ENCODE results near the gene NUAK2.

The NUAK2 gene

GRCh38 chr1:205270764-205271163 is 50.8 kb downstream of the NUAK2 start:
- peak; percentile 3 for DNase-seq

GRCh38 chr1:205270271-205270670 is 51.3 kb downstream of the NUAK2 start:
- no peak for DNase-seq

GRCh38 chr1:205269711-205270110 is 51.8 kb downstream of the NUAK2 start:
- DNase-seq = no peak

GRCh38 chr1:205268846-205269680 is 52.5 kb downstream of the NUAK2 start:
- DNase-seq = no peak

GRCh38 chr1:205267306-205267902 is 54.1 kb downstream of the NUAK2 start:
- DNase-seq = no peak

GRCh38 chr1:205266611-205267305 is 54.8 kb downstream of the NUAK2 start:
- no peak for DNase-seq

GRCh38 chr1:205263580-205264190 is 57.9 kb downstream of the NUAK2 start:
- DNase-seq = no peak

- no peak for DNase-seq
Observed at GRCh38 chr1:205262731-205263171, 58.8 kb downstream of the NUAK2 start.

- no peak for DNase-seq
Observed at GRCh38 chr1:205261946-205262691, 59.4 kb downstream of the NUAK2 start.

GRCh38 chr1:205260948-205261732 is 60.4 kb downstream of the NUAK2 start:
- DNase-seq = no peak

GRCh38 chr1:205259998-205260397 is 61.5 kb downstream of the NUAK2 start:
- no peak for DNase-seq

- DNase-seq = no peak
Observed at GRCh38 chr1:205259324-205259832, 62.2 kb downstream of the NUAK2 start.

- no peak for DNase-seq
Observed at GRCh38 chr1:205258719-205259118, 62.8 kb downstream of the NUAK2 start.

- DNase-seq = no peak
Observed at GRCh38 chr1:205258261-205258691, 63.3 kb downstream of the NUAK2 start.

- no peak for DNase-seq
Observed at GRCh38 chr1:205257735-205258134, 63.8 kb downstream of the NUAK2 start.

- DNase-seq = no peak
Observed at GRCh38 chr1:205256951-205257625, 64.5 kb downstream of the NUAK2 start.

- DNase-seq = peak; percentile 21
Observed at GRCh38 chr1:205255941-205256780, 65.4 kb downstream of the NUAK2 start.
